Hepatocyte (in vitro differentiated cells): ENCODE data around the gene C1orf53.

Experiments
- CTCF ChIP-seq: fragments of 200-600 bp; sonication (generic); IDR thresholded peaks from 2 replicates; pipeline ENCODE4 v1.5.1; 2016; ENCODE audit warnings: antibody characterized with exemption, mild to moderate bottlenecking; ENCODE audit not compliant: poor library complexity
- EZH2 ChIP-seq: fragments of 200-600 bp; sonication (generic); IDR thresholded peaks from 2 replicates; pipeline ENCODE4 v1.6.1; 2016; ENCODE audit warnings: antibody characterized with exemption, mild to moderate bottlenecking, borderline replicate concordance

- no peak for TF ChIP-seq EZH2
- peak; percentile 61 for TF ChIP-seq CTCF
These were observed 33.5 kb upstream of the C1orf53 start for GRCh38 chr1:197868751-197869489.
